Transverse colon (tissue), 4 donors: ENCODE measurements around the gene PYGB.

Experiments
- CTCF ChIP-seq, 5 experiments: fragments of 200-600 bp in 3 of 5; fragments of 450-650 bp in 2 of 5; sonication (generic) in 3 of 5; IDR thresholded peaks; 1 replicate in 2 of 5; 2 replicates in 3 of 5; pipeline ENCODE4 v1.5.1; 2016 to 2017; ENCODE audit warnings: antibody characterized with exemption in 5 of 5, inconsistent platforms in 3 of 5, mild to moderate bottlenecking in 2 of 5, moderate library complexity in 1 of 5
- EP300 ChIP-seq: sonication (generic); formaldehyde crosslinking; IDR thresholded peaks from one replicate; pipeline ENCODE4 v1.6.1; 2017; ENCODE audit warnings: antibody characterized with exemption, low read depth
- POLR2A ChIP-seq: fragments of 450-650 bp; IDR thresholded peaks from one replicate; pipeline ENCODE4 v1.6.1; 2016; ENCODE audit warnings: antibody characterized with exemption, mild to moderate bottlenecking, moderate library complexity
- POLR2AphosphoS5 ChIP-seq, 3 donors: sonication (generic); formaldehyde crosslinking; IDR thresholded peaks; one replicate each; pipeline ENCODE4 v1.6.1; 2016; ENCODE audit warnings: antibody characterized with exemption in 3 of 3

GRCh38 chr20:25319241-25320034 is 71.6 kb downstream of the PYGB start:
- no peak for TF ChIP-seq CTCF (IDR thresholded peaks at IDR 0.05)
- no peak for TF ChIP-seq EP300
- no peak for TF ChIP-seq POLR2AphosphoS5 (IDR thresholded peaks at IDR 0.05)
- TF ChIP-seq POLR2A, result no peak
